Parathyroid adenoma (tissue), 2 donors: ENCODE data around the gene SPAG5.

Experiments used
- H2AFZ ChIP-seq: fragments of 300-600 bp; sonication (generic); one replicate; pipeline ENCODE4 v1.7.0; 2017; ENCODE audit warnings: antibody characterized with exemption, mild to moderate bottlenecking
- H3K27ac ChIP-seq: fragments of 300-600 bp; sonication (generic); one replicate; pipeline ENCODE4 v1.7.0; 2017
- H3K27me3 ChIP-seq: fragments of 300-600 bp; sonication (generic); one replicate; pipeline ENCODE4 v1.7.0; 2017; ENCODE audit warnings: low read length; ENCODE audit not compliant: control insufficient read depth, insufficient read depth
- H3K36me3 ChIP-seq: fragments of 300-600 bp; sonication (generic); one replicate; pipeline ENCODE4 v1.7.0; 2017; ENCODE audit warnings: low read length; ENCODE audit not compliant: control insufficient read depth, insufficient read depth
- H3K4me1 ChIP-seq: fragments of 300-600 bp; sonication (generic); one replicate; pipeline ENCODE4 v1.7.0; 2017; ENCODE audit warnings: control low read depth
- H3K4me2 ChIP-seq: fragments of 300-600 bp; sonication (generic); one replicate; pipeline ENCODE4 v1.7.0; 2017; ENCODE audit warnings: low read length
- H3K4me3 ChIP-seq: fragments of 300-600 bp; sonication (generic); one replicate; pipeline ENCODE4 v1.7.0; 2017; ENCODE audit warnings: low read depth, low read length
- H3K79me2 ChIP-seq: fragments of 300-600 bp; sonication (generic); one replicate; pipeline ENCODE4 v1.7.0; 2017; ENCODE audit warnings: control low read depth
- H3K9ac ChIP-seq: fragments of 300-600 bp; sonication (generic); one replicate; pipeline ENCODE4 v1.7.0; 2017; ENCODE audit warnings: mild to moderate bottlenecking
- H3K9me3 ChIP-seq: fragments of 300-600 bp; sonication (generic); one replicate; pipeline ENCODE4 v1.7.0; 2017; ENCODE audit warnings: low read length; ENCODE audit not compliant: control insufficient read depth
- CTCF ChIP-seq: fragments of 300-600 bp; sonication (generic); IDR thresholded peaks from one replicate; pipeline ENCODE4 v1.7.0; 2017; ENCODE audit warnings: antibody characterized with exemption, mild to moderate bottlenecking
- donor health status: primary hyperparathyroidism.

The SPAG5 gene

DNA sequence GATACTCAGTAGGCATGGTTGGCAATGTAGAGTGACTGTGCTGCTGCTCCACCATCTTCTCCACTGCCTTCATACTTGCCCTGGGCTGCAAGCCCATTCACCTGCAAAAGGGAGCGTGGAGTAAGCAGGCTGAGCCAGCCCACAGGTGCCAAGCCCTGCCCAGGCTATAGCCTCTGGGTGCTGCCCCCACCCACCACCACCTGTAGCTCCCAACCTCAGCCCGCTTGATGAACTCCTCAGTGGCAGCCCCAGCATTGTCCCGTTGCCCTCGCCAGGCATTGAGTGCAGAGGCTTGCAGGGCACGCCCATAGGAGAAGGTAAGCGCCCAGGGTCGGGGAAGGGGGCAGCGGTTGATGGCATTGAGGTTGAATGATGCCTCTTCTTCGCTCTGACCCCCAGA lies 25.3 kb downstream of the SPAG5 start:
- no peak for TF ChIP-seq CTCF
- Histone ChIP-seq H3K27me3 (no peaks in the 10 kb centered on the region), H3K9me3 (no peaks in the 10 kb centered on the region), H3K36me3 (no peaks in the 10 kb centered on the region), H3K4me3 (no peak overlapping the region), H3K9ac (no peak overlapping the region), H2AFZ (no peak overlapping the region), H3K4me1 (peaks cover 5% of the 10 kb centered on the region), H3K27ac (no peak overlapping the region), H3K79me2 (peaks cover 7% of the 10 kb centered on the region), H3K4me2 (no peak overlapping the region)

- Histone ChIP-seq H3K27me3 (no peaks in the 10 kb centered on the region), H3K79me2 (peaks cover 10% of the 10 kb centered on the region), H3K4me3 (no peak overlapping the region), H3K9me3 (no peaks in the 10 kb centered on the region), H3K4me2 (no peak overlapping the region), H3K4me1 (peaks cover 5% of the 10 kb centered on the region), H2AFZ (no peak overlapping the region), H3K36me3 (no peaks in the 10 kb centered on the region), H3K27ac (no peak overlapping the region), H3K9ac (no peak overlapping the region)
- TF ChIP-seq CTCF = no peak
Observed at GRCh38 chr17:28573040-28573380, 25.8 kb downstream of the SPAG5 start.

DNA sequence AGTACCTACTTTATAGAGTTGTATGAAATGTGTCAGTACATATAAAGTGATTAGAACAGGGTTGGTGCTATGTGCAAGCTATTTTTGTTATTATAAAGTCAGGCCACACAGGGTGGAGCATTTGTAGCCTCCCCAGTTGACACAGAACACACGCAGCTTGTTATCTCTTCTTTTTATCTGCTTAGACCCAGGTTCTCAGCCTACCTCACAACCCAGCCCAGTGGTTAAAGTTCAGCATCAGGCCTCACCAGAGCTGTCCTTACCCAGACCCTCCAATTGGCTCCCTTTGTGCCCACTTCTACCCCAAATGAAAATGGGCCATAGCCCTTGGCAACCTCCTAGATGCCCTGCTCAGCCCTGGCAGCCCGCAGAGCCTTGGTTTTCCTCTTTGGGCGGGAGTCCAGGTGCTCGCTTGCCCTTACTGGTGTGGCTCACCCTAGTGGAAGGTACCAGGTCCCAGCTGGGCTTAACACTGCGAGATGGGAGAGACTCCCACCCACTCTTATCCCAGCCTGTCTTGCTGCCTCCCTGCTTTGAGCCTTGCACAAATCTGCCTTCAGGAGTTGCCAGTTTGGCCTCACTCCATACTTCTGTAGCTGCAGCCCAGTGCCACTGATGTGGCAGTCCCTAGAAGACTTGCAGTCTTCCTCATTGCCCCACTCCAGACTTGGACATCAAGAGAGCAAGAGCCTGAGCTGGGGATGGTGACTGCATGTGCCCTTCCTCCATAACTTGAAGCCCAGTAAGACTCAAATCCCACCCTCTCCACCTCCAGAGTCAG lies 26.4 kb downstream of the SPAG5 start:
- Histone ChIP-seq H3K27ac (no peak overlapping the region), H3K9ac (no peak overlapping the region), H3K27me3 (no peaks in the 10 kb centered on the region), H2AFZ (peak overlapping the region; percentile 95), H3K4me3 (peak overlapping the region; percentile 97), H3K4me2 (peak overlapping the region; percentile 99), H3K36me3 (no peaks in the 10 kb centered on the region), H3K9me3 (no peaks in the 10 kb centered on the region), H3K4me1 (peaks cover 5% of the 10 kb centered on the region), H3K79me2 (peaks cover 10% of the 10 kb centered on the region)
- no peak for TF ChIP-seq CTCF

DNA sequence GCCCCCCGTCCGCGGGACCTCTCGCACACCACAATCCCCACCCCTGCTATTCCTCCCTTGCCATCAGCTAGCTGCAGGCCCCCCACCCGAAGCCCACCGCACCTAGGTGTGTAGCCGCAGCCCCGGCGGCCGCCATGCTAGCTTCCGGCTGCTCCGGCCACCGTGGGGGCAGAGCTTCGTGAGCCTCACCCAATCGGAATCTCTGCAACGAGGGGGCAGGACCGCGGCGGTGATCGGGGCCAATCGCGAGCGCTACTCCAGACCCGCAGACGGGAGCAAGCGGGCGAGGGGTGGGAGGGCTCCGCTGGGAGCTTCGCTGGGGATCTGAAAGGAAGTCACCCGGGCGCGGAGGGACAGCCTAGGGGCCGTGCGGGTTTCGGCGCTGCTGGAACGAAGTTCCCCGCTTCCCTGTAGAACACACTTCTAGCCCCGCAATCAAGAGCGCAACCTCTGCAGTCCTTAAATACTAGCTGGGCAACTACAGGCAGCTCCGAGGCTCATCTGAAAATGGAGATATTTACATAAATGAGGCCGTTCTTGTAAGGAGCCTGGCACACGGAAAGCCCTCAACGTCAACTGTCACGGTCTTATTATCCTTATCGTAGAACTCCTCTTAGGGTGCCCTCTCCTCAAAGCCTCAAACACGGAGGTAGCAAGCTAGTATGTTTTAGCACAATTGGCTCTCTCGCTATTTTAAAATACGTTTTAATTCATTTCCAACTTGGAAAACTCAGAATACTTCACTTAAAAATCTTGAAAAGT lies 27.3 kb downstream of the SPAG5 start, which contains the start of gene PIGS:
TSS of gene PIGS (minus strand) at position 164 of the 762 bp plus-strand sequence. CDS start at position 136, 28 bp downstream.
- H3K27me3 ChIP-seq = no peaks in the 10 kb centered on the region
- peaks cover 12% of the 10 kb centered on the region for H3K79me2 ChIP-seq
- peak within 1 kb of the TSS; percentile 97 for H3K4me3 ChIP-seq
- H3K9me3 ChIP-seq = no peaks in the 10 kb centered on the region
- peak within 1 kb of the TSS; percentile 81 for H3K9ac ChIP-seq
- H3K27ac ChIP-seq = peak within 1 kb of the TSS; percentile 77
- H2AFZ ChIP-seq = peak within 1 kb of the TSS; percentile 95
- H3K4me2 ChIP-seq = peak within 1 kb of the TSS; percentile 99
- H3K4me1 ChIP-seq = peaks cover 5% of the 10 kb centered on the region
- TF ChIP-seq CTCF = no peak
- no peaks in the 10 kb centered on the region for H3K36me3 ChIP-seq
